GM21529 (cell line): Measurements from ENCODE around the gene GAS2L2.

Source experiments
- ATAC-seq: cut with Tn5 transposase; IDR thresholded peaks from one replicate; pipeline ENCODE4 v1.9.1; 2021; ENCODE audit not compliant: unreplicated experiment

The GAS2L2 gene

DNA sequence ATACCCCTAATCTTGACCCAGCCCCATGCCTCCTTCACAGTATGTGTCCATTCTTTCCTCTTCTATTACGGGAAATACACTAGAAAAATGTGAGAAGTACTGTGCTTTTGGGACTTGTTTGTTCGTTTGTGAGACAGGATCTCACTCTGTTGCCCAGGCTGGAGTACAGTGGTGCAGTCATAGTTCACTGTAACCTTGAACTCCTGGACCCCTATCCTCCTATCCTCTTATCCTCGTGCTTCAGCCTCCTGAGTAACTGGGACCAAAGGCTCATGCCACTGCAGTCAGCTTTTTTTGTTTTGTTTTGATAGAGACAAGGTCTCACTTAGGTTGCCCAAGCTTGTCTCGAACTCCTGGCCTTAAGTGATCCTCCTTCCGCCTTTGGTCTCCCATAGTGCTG is 51.5 kb downstream of the GAS2L2 start:
- ATAC-seq: no peak

DNA sequence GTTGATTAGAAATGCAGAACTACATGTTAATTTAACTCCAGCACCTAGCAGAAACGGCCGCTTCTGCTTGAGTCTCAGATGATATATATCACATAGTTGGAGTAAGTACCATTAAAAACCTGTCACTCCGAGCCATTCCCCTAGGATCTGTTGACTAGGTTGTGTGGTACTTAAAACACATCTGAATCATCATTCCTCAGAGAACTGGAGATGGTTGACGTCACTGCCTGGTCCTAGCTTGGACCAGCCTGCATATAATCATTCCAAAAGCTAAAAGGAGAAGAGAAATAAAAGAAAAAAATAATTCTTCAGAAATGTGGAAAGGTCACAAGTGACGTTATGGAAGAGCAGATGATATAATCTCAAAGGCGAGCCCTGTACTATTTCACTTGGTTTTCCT is 52.9 kb downstream of the GAS2L2 start:
- ATAC-seq: no peak

DNA sequence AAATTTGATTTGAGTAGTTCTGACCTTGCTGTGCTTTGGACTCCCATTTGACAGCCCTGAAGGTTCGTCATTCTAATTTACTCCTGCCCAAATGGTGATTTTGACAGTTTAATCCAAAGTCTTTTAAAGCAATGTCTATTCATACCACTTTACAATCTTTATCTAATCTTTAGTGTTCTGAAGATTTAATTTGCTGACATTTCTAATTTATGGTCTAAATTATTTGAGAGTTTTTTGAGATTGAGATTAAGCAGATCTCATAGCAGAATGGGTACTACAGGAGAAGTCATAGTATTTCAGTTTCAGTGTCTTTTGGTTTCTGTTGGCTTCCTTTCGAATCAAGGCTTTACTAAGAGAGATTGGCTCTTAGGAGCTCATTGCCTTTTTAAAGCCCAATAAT is 54.2 kb downstream of the GAS2L2 start:
- ATAC-seq: no peak

DNA sequence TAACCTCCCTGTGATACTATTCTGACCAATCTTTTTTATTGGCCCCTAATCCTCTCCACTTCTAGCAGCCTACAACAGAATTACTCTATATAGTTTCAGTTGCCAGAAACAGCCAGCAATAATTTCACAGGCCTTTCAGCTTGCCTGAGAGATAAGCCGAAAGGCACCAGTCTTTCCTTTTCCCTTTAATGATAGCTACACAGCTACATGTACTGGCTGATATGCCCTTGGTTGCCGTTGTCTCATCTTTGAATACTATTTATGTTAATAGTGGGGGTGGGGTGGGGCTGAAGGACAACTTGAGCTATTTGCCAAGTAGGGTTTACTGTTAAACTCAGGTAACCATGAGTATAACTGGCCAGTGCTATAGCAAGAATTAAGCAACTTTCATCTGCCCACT is 57.4 kb downstream of the GAS2L2 start:
- no peak for ATAC-seq

DNA sequence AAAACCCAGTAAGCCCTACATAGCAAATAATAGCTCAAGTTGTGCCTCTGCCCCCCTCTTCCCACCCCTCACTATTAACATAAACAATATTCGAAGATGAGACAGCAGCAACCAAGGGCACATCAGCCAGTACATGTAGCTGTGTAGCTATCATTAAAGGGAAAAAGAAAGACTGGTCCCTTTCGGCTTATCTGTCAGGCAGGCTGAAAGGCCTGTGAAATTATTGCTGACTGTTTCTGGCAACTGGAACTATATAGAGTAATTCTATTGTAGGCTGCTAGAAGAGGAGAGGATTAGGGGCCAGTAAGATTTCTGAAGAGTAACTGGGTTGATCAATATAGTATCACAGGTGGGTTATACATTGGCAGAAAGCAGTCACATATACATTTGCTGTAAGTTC is 58.1 kb downstream of the GAS2L2 start:
- ATAC-seq: no peak
